IPS DF 6.9 (cell line): Measurements from ENCODE around the gene PTPN5.
A peak's percentile ranks its signal among the peaks of the same experiment; 100 is the strongest.

ENCODE experiments used
- DNase-seq: peaks from one replicate; pipeline ENCODE4 v3.0.0-alpha.2; 2013; ENCODE audit warnings: low read depth, low spot score
- H3K27ac ChIP-seq: one replicate; pipeline ENCODE4 v1.5.1; 2013; ENCODE audit warnings: low read length, control low read depth
- H3K27me3 ChIP-seq: 2 replicates; pipeline ENCODE4 v1.6.1; 2013; ENCODE audit warnings: mild to moderate bottlenecking, low read length; ENCODE audit not compliant: control insufficient read depth, insufficient read depth
- H3K36me3 ChIP-seq: 2 replicates; pipeline ENCODE4 v1.6.1; 2013; ENCODE audit warnings: low read length; ENCODE audit not compliant: control insufficient read depth, insufficient read depth
- H3K4me1 ChIP-seq: 2 replicates; pipeline ENCODE4 v1.6.1; 2013; ENCODE audit warnings: low read length; ENCODE audit not compliant: control insufficient read depth, insufficient read depth
- H3K4me3 ChIP-seq: 2 replicates; pipeline ENCODE4 v1.5.1; 2013; ENCODE audit warnings: mild to moderate bottlenecking, low read length
- H3K9me3 ChIP-seq: 2 replicates; pipeline ENCODE4 v1.6.1; 2013; ENCODE audit warnings: low read length, inconsistent platforms; ENCODE audit not compliant: control insufficient read depth, insufficient read depth
- WGBS: extraction: QIAGEN DNeasy Blood & Tissue Kit; methylation state at CpG from one replicate; pipeline ENCODE4 v1.1.7; 2013; ENCODE audit warnings: mixed read lengths, missing lambda C conversion rate; ENCODE audit not compliant: insufficient read length, insufficient coverage; 5-methylcytosine and 5-hydroxymethylcytosine counted together

Gene PTPN5

GRCh38 chr11:18729426-18729825 lies 62.2 kb downstream of the PTPN5 start:
- H3K9me3 ChIP-seq = no peaks in the 10 kb centered on the region
- no peak for DNase-seq
- no CpG with 5 or more reads among the region's 16 CpGs for WGBS
- no peak overlapping the region for H3K4me3 ChIP-seq
- no peaks in the 10 kb centered on the region for H3K36me3 ChIP-seq
- peaks cover 2% of the 10 kb centered on the region; the same call in 1 of the 2 replicates for H3K4me1 ChIP-seq
- no peaks in the 10 kb centered on the region for H3K27me3 ChIP-seq
- H3K27ac ChIP-seq = no peak overlapping the region

- no CpG with 5 or more reads among the region's 13 CpGs for WGBS
Measured at GRCh38 chr11:18728658-18729057, 62.9 kb downstream of the PTPN5 start.

GRCh38 chr11:18727479-18728236 lies 63.9 kb downstream of the PTPN5 start:
- Histone ChIP-seq H3K36me3 (no peaks in the 10 kb centered on the region), H3K4me3 (no peak overlapping the region), H3K27ac (no peak overlapping the region), H3K9me3 (no peaks in the 10 kb centered on the region), H3K27me3 (no peaks in the 10 kb centered on the region), H3K4me1 (peaks cover 4% of the 10 kb centered on the region; the same call in 1 of the 2 replicates)
- WGBS = no CpG with 5 or more reads among the region's 10 CpGs
- DNase-seq = peak; percentile 75

More at GRCh38 chr11:18728658-18729057, 62.9 kb downstream of the PTPN5 start:
- Histone ChIP-seq H3K4me1 (peaks cover 4% of the 10 kb centered on the region; the same call in 1 of the 2 replicates), H3K36me3 (no peaks in the 10 kb centered on the region), H3K27ac (no peak overlapping the region), H3K27me3 (no peaks in the 10 kb centered on the region), H3K4me3 (no peak overlapping the region), H3K9me3 (no peaks in the 10 kb centered on the region)
- DNase-seq = no peak

GRCh38 chr11:18726040-18726439 lies 65.6 kb downstream of the PTPN5 start, which contains the start of gene IGSF22:
Gene IGSF22 (minus strand): TSS chr11:18726188. CDS start chr11:18724236, 1,952 bp downstream.
- no peaks in the 10 kb centered on the region for H3K9me3 ChIP-seq
- H3K27me3 ChIP-seq = no peaks in the 10 kb centered on the region
- no peak within 1 kb of the TSS for H3K4me3 ChIP-seq
- DNase-seq = no peak
- H3K36me3 ChIP-seq = no peaks in the 10 kb centered on the region
- no peak within 1 kb of the TSS for H3K27ac ChIP-seq
- H3K4me1 ChIP-seq = peaks cover 4% of the 10 kb centered on the region; the same call in 1 of the 2 replicates
- no CpG with 5 or more reads among the region's 7 CpGs for WGBS

GRCh38 chr11:18723991-18724390 lies 67.6 kb downstream of the PTPN5 start:
- no CpG with 5 or more reads among the region's 7 CpGs for WGBS
- no peak overlapping the region for H3K4me3 ChIP-seq
- no peak for DNase-seq
- no peak overlapping the region for H3K27ac ChIP-seq
- H3K27me3 ChIP-seq = no peaks in the 10 kb centered on the region
- peaks cover 4% of the 10 kb centered on the region; the same call in 1 of the 2 replicates for H3K4me1 ChIP-seq
- H3K9me3 ChIP-seq = no peaks in the 10 kb centered on the region
- no peaks in the 10 kb centered on the region for H3K36me3 ChIP-seq

- no peak for DNase-seq
- no peak overlapping the region for H3K27ac ChIP-seq
- H3K9me3 ChIP-seq = no peaks in the 10 kb centered on the region
- H3K27me3 ChIP-seq = no peaks in the 10 kb centered on the region
- H3K4me3 ChIP-seq = no peak overlapping the region
- peaks cover 3% of the 10 kb centered on the region; the same call in 1 of the 2 replicates for H3K4me1 ChIP-seq
- no peaks in the 10 kb centered on the region for H3K36me3 ChIP-seq
- WGBS = no CpG with 5 or more reads among the region's 1 CpG
Measured at GRCh38 chr11:18722293-18722637, 69.3 kb downstream of the PTPN5 start.

- Histone ChIP-seq H3K4me3 (peak overlapping the region; percentile 57), H3K9me3 (no peaks in the 10 kb centered on the region), H3K36me3 (no peaks in the 10 kb centered on the region), H3K27ac (no peak overlapping the region), H3K4me1 (peaks cover 3% of the 10 kb centered on the region; the same call in 1 of the 2 replicates), H3K27me3 (no peaks in the 10 kb centered on the region)
- WGBS = no CpG with 5 or more reads among the region's 36 CpGs
- peak; percentile 82 for DNase-seq
Measured at GRCh38 chr11:18721561-18722292, 69.9 kb downstream of the PTPN5 start.

- DNase-seq = peak; percentile 89
Measured at GRCh38 chr11:18720808-18721560, 70.6 kb downstream of the PTPN5 start.

GRCh38 chr11:18720091-18720807 lies 71.3 kb downstream of the PTPN5 start:
- no peak for DNase-seq
- no peaks in the 10 kb centered on the region for H3K27me3 ChIP-seq
- H3K27ac ChIP-seq = no peak overlapping the region
- H3K4me3 ChIP-seq = no peak overlapping the region
- no peaks in the 10 kb centered on the region for H3K9me3 ChIP-seq
- H3K36me3 ChIP-seq = no peaks in the 10 kb centered on the region
- H3K4me1 ChIP-seq = 0 out of 2 replicates have a peak, but pooled peaks cover 2% of the 10 kb centered on the region
- WGBS = no CpG with 5 or more reads among the region's 5 CpGs

More at GRCh38 chr11:18720808-18721560, 70.6 kb downstream of the PTPN5 start:
- Histone ChIP-seq H3K4me1 (peaks cover 2% of the 10 kb centered on the region; the same call in 1 of the 2 replicates), H3K4me3 (peak overlapping the region; percentile 57; the same call in 1 of the 2 replicates), H3K27me3 (no peaks in the 10 kb centered on the region), H3K9me3 (no peaks in the 10 kb centered on the region), H3K36me3 (no peaks in the 10 kb centered on the region), H3K27ac (no peak overlapping the region)
- no CpG with 5 or more reads among the region's 41 CpGs for WGBS
